Liver (tissue), 9 donors: ENCODE measurements around the gene IRF2. TPM values are rescaled to one million over a fixed set of nuclear protein-coding genes. Genes with fewer than 3 reads are reported as not detected.
"Not testable (repeated sequence)": the region's sequence is repeated elsewhere in the genome, so short reads cannot be mapped to it uniquely, and the experiment has no call there.

Source experiments
- DNase-seq: peaks from one replicate; pipeline ENCODE4 v3.0.0-alpha.2; 2017; ENCODE audit warnings: low spot score
- H3K27ac ChIP-seq, 2 donors: one replicate each; pipeline ENCODE4 v1.7.0; 2013; ENCODE audit warnings: inconsistent platforms in 2 of 2, low read length in 2 of 2, control low read depth in 1 of 2, low read depth in 1 of 2, mild to moderate bottlenecking in 1 of 2
- H3K27me3 ChIP-seq, 4 donors: one replicate each; pipeline versions ENCODE4 v1.6.1 to v1.7.0; 2013; ENCODE audit warnings: low read length in 3 of 4, inconsistent platforms in 1 of 4, mild to moderate bottlenecking in 1 of 4, moderate library complexity in 1 of 4; ENCODE audit not compliant: control insufficient read depth in 4 of 4, insufficient read depth in 4 of 4
- H3K36me3 ChIP-seq, 4 donors: one replicate each; pipeline versions ENCODE4 v1.6.1 to v1.7.0; 2013; ENCODE audit warnings: low read length in 3 of 4, mild to moderate bottlenecking in 3 of 4, low read depth in 1 of 4, moderate library complexity in 1 of 4; ENCODE audit not compliant: control insufficient read depth in 4 of 4, insufficient read depth in 3 of 4
- H3K4me1 ChIP-seq, 4 donors: one replicate each; pipeline versions ENCODE4 v1.6.1 to v1.7.0; 2013; ENCODE audit warnings: low read length in 3 of 4, mild to moderate bottlenecking in 3 of 4, moderate library complexity in 1 of 4; ENCODE audit not compliant: control insufficient read depth in 4 of 4, insufficient read depth in 4 of 4
- H3K4me3 ChIP-seq, 3 donors: one replicate each; pipeline versions ENCODE4 v1.6.1 to v1.7.0; 2013; ENCODE audit warnings: low read length in 3 of 3, control low read depth in 1 of 3, low read depth in 1 of 3, mild to moderate bottlenecking in 1 of 3
- H3K9ac ChIP-seq, 2 donors: one replicate each; pipeline ENCODE4 v1.7.0; 2013; ENCODE audit warnings: low read length in 2 of 2, mild to moderate bottlenecking in 2 of 2, moderate library complexity in 2 of 2, control low read depth in 1 of 2, low read depth in 1 of 2
- H3K9me3 ChIP-seq, 4 donors: one replicate each; pipeline versions ENCODE4 v1.6.1 to v1.7.0; 2013; ENCODE audit warnings: low read length in 3 of 4; ENCODE audit not compliant: control insufficient read depth in 4 of 4
- ATF3 ChIP-seq: IDR thresholded peaks from 2 replicates; pipeline ENCODE4 v1.6.1; 2016; ENCODE audit warnings: antibody characterized with exemption
- CTCF ChIP-seq: fragments of 150-350 bp; IDR thresholded peaks from 2 replicates; pipeline ENCODE4 v1.5.1; 2017; ENCODE audit warnings: improper control_type of control experiment, low read depth, low read length; ENCODE audit not compliant: missing input control
- EGR1 ChIP-seq, 2 donors: IDR thresholded peaks; 2 replicates each; pipeline ENCODE4 v1.6.1; 2016 to 2018; ENCODE audit warnings: antibody characterized with exemption in 2 of 2, low read depth in 2 of 2
- FOXA1 ChIP-seq: IDR thresholded peaks from 2 replicates; pipeline ENCODE4 v1.6.1; 2016; ENCODE audit warnings: antibody characterized with exemption
- FOXA2 ChIP-seq: IDR thresholded peaks from 2 replicates; pipeline ENCODE4 v1.6.1; 2016; ENCODE audit warnings: antibody characterized with exemption
- HNF4A ChIP-seq, 2 donors: conservative IDR thresholded peaks; 2 replicates each; pipeline ENCODE4 v1.6.1; 2016; ENCODE audit warnings: antibody characterized with exemption in 2 of 2, mild to moderate bottlenecking in 2 of 2
- HNF4G ChIP-seq: IDR thresholded peaks from 2 replicates; pipeline ENCODE4 v1.6.1; 2016; ENCODE audit warnings: antibody characterized with exemption
- JUND ChIP-seq, 2 donors: IDR thresholded peaks; 2 replicates each; pipeline ENCODE4 v1.6.1; 2016; ENCODE audit warnings: antibody characterized with exemption in 2 of 2
- MAX ChIP-seq: IDR thresholded peaks from 2 replicates; pipeline ENCODE4 v1.6.1; 2016; ENCODE audit warnings: antibody characterized with exemption
- NR2F2 ChIP-seq: IDR thresholded peaks from 2 replicates; pipeline ENCODE4 v1.6.1; 2016; ENCODE audit warnings: antibody characterized with exemption
- RAD21 ChIP-seq, 2 donors: IDR thresholded peaks; 2 replicates each; pipeline ENCODE4 v1.6.1; 2016; ENCODE audit warnings: antibody characterized with exemption in 2 of 2, mild to moderate bottlenecking in 2 of 2
- REST ChIP-seq: IDR thresholded peaks from 2 replicates; pipeline ENCODE4 v1.6.1; 2016; ENCODE audit warnings: antibody characterized with exemption, mild to moderate bottlenecking
- RXRA ChIP-seq, 2 donors: IDR thresholded peaks; 2 replicates each; pipeline ENCODE4 v1.6.1; 2017 to 2018; ENCODE audit warnings: antibody characterized with exemption in 2 of 2, mild to moderate bottlenecking in 1 of 2
- SP1 ChIP-seq: IDR thresholded peaks from 2 replicates; pipeline ENCODE4 v1.6.1; 2018; ENCODE audit warnings: antibody characterized with exemption, mild to moderate bottlenecking
- TAF1 ChIP-seq: conservative IDR thresholded peaks from 2 replicates; pipeline ENCODE4 v1.6.1; 2016; ENCODE audit warnings: antibody characterized with exemption, mild to moderate bottlenecking
- YY1 ChIP-seq: IDR thresholded peaks from 2 replicates; pipeline ENCODE4 v1.6.1; 2016; ENCODE audit warnings: antibody characterized with exemption, mild to moderate bottlenecking
- ZBTB33 ChIP-seq: IDR thresholded peaks from 2 replicates; pipeline ENCODE4 v1.6.1; 2016; ENCODE audit warnings: antibody characterized with exemption
- WGBS: extraction: QIAGEN DNeasy Blood & Tissue Kit; methylation state at CpG from one replicate; pipeline ENCODE4 v1.1.7; 2013; 5-methylcytosine and 5-hydroxymethylcytosine counted together
- polyA plus RNA-seq, 2 donors: library from polyadenylated mRNA; stranded (reverse) in 1 of 2; unstranded in 1 of 2; fragments of 200-250 nt in 1 of 2; fragments of >200 nt in 1 of 2; fragmentation: Nextera tagmentation in 1 of 2; extraction: Ambion mirVana in 1 of 2; gene quantifications; one replicate each; pipeline versions ENCODE4 v1.2.1 to v1.2.3, GENCODE V29; 2013 to 2015
- total RNA-seq, 2 donors: library from RNA; depleted of rRNA; stranded (reverse); fragments of >200 nt; gene quantifications; one replicate each; pipeline ENCODE4 v1.2.3, GENCODE V29; 2014
- donor health status: healthy.
- donor health status: healthy.
- donor health status: healthy.
- donor health status: healthy.
- donor health status: healthy.

The IRF2 gene
- total and polyA plus RNA-seq, 4 donors: 12.9 to 25.5 (median 22.2) TPM

- H3K9me3 ChIP-seq: no peaks in the 10 kb centered on the region
- H3K27ac ChIP-seq: peak overlapping the region; percentile 85 to 89
- peak overlapping the region in 1 of 2 donors; percentile 21 for H3K9ac ChIP-seq
- H3K27me3 ChIP-seq: no peaks in the 10 kb centered on the region
- peak overlapping the region in 1 of 3 donors; percentile 1 for H3K4me3 ChIP-seq
- 34% methylated on average over 16 of the region's 16 CpGs for WGBS
- peaks cover 29 to 80% (median 66%) of the 10 kb centered on the region in 4 donors for H3K4me1 ChIP-seq
- no peaks in the 10 kb centered on the region for H3K36me3 ChIP-seq
- DNase-seq: no peak
- no peak for TF ChIP-seq ATF3
- TF ChIP-seq FOXA1: no peak
- TF ChIP-seq RXRA (IDR thresholded peaks at IDR 0.05): no peak
- TF ChIP-seq MAX: peak; percentile 27
- TF ChIP-seq HNF4A (conservative IDR thresholded peaks at IDR 0.05): no peak
- no peak for TF ChIP-seq SP1
- TF ChIP-seq EGR1 (IDR thresholded peaks at IDR 0.05; ENCODE audit: low read depth in 2 of 2): peak in 1 of 2 donors; percentile 25
- no peak for TF ChIP-seq JUND (IDR thresholded peaks at IDR 0.05)
- peak; percentile 62 for TF ChIP-seq YY1
- no peak for TF ChIP-seq TAF1
Observed at GRCh38 chr4:184347251-184348239, 126.8 kb downstream of the IRF2 start.

GRCh38 chr4:184346682-184347081 lies 127.7 kb downstream of the IRF2 start:
- no peak overlapping the region for H3K4me3 ChIP-seq
- no peak overlapping the region for H3K9ac ChIP-seq
- no peaks in the 10 kb centered on the region for H3K27me3 ChIP-seq
- H3K4me1 ChIP-seq: peaks cover 27 to 74% (median 62%) of the 10 kb centered on the region in 4 donors
- H3K9me3 ChIP-seq: no peaks in the 10 kb centered on the region
- TF ChIP-seq REST: no peak
- TF ChIP-seq ATF3: no peak
- TF ChIP-seq YY1: no peak
- TF ChIP-seq NR2F2: no peak
- TF ChIP-seq RXRA (IDR thresholded peaks at IDR 0.05): no peak
- TF ChIP-seq ZBTB33: no peak
- TF ChIP-seq MAX: no peak
- TF ChIP-seq JUND (IDR thresholded peaks at IDR 0.05): no peak
- TF ChIP-seq SP1: no peak
- no peak for TF ChIP-seq HNF4A (conservative IDR thresholded peaks at IDR 0.05)
- TF ChIP-seq TAF1: no peak
- TF ChIP-seq HNF4G: no peak
- no peak for TF ChIP-seq RAD21 (IDR thresholded peaks at IDR 0.05)
- TF ChIP-seq CTCF: no peak
- TF ChIP-seq FOXA1: no peak
- TF ChIP-seq EGR1 (IDR thresholded peaks at IDR 0.05; ENCODE audit: low read depth in 2 of 2): no peak
- TF ChIP-seq FOXA2: no peak
- H3K36me3 ChIP-seq: no peaks in the 10 kb centered on the region
- peak overlapping the region; percentile 85 to 89 for H3K27ac ChIP-seq
- WGBS: 71% methylated on average over 2 of the region's 2 CpGs
- DNase-seq: no peak

GRCh38 chr4:184346273-184346672 lies 128.1 kb downstream of the IRF2 start:
- H3K4me1 ChIP-seq: peaks cover 27 to 70% (median 60%) of the 10 kb centered on the region in 4 donors
- not testable (repeated sequence) for H3K9me3 ChIP-seq, H3K4me3 ChIP-seq, H3K27me3 ChIP-seq, DNase-seq, H3K9ac ChIP-seq, H3K36me3 ChIP-seq
- peak overlapping the region; percentile 83 to 85 for H3K27ac ChIP-seq
- 82% methylated on average over 6 of the region's 6 CpGs for WGBS
